K562 (cell line): ENCODE results near the gene SCRN2. TPM values are rescaled to one million over a fixed set of nuclear protein-coding genes. Genes with fewer than 3 reads are reported as not detected.

Experiments
- CBX2 ChIP-seq: fragments of 200-600 bp; sonication (generic); IDR thresholded peaks from one replicate; pipeline ENCODE4 v1.6.1; 2012; ENCODE audit warnings: mild to moderate bottlenecking, low read length, inconsistent platforms; ENCODE audit not compliant: insufficient read depth, poor library complexity, severe bottlenecking
- DACH1 ChIP-seq: fragments of 450-650 bp; IDR thresholded peaks from 2 replicates; pipeline ENCODE4 v1.6.1; 2018; ENCODE audit not compliant: partially characterized antibody
- DNMT1 ChIP-seq: fragments of 450-650 bp; IDR thresholded peaks from 2 replicates; pipeline ENCODE4 v1.6.1; 2016; ENCODE audit warnings: antibody characterized with exemption, mild to moderate bottlenecking
- ILF3 ChIP-seq: fragments of 450-650 bp; IDR thresholded peaks from 2 replicates; pipeline ENCODE4 v1.6.1; 2018; ENCODE audit warnings: antibody characterized with exemption, mild to moderate bottlenecking, moderate library complexity, borderline replicate concordance
- KDM4B ChIP-seq, 2 experiments: fragments of 450-650 bp in 1 of 2; sonication (generic) in 1 of 2; IDR thresholded peaks; 2 replicates each; pipeline ENCODE4 v1.6.1; 2016 to 2017; ENCODE audit warnings: borderline replicate concordance in 2 of 2, antibody characterized with exemption in 1 of 2, low read depth in 1 of 2, mild to moderate bottlenecking in 1 of 2
- KLF16 ChIP-seq: IDR thresholded peaks from 2 replicates; pipeline ENCODE4 v1.6.1; 2016; ENCODE audit warnings: antibody characterized with exemption
- NFATC3 ChIP-seq: fragments of 450-650 bp; IDR thresholded peaks from 2 replicates; pipeline ENCODE4 v1.6.1; 2017; ENCODE audit warnings: mild to moderate bottlenecking
- SMAD4 ChIP-seq: fragments of 250-450 bp; sonication (Bioruptor Pico); conservative IDR thresholded peaks from 2 replicates; pipeline ENCODE4 v1.8.0; 2021; ENCODE audit warnings: inconsistent platforms, mild to moderate bottlenecking, moderate library complexity
- SREBF1 ChIP-seq: fragments of 150-350 bp; IDR thresholded peaks from 2 replicates; pipeline ENCODE4 v1.6.1; 2014; ENCODE audit warnings: antibody characterized with exemption, low read depth, low read length, borderline replicate concordance
- ZNF175 ChIP-seq: fragments of 200-800 bp; sonication (Bioruptor generic); IDR thresholded peaks from 2 replicates; pipeline ENCODE4 v1.6.1; 2016; ENCODE audit warnings: low read depth, mild to moderate bottlenecking, missing genetic modification characterization, missing compliant biosample characterization
- ZNF407 ChIP-seq: fragments of 450-650 bp; IDR thresholded peaks from 2 replicates; pipeline ENCODE4 v1.6.1; 2016; ENCODE audit warnings: low read depth
- ZNF764 ChIP-seq: fragments of 250-450 bp; sonication (Bioruptor Pico); IDR thresholded peaks from 2 replicates; pipeline ENCODE4 v1.4.0; 2020; ENCODE audit warnings: low read depth, mild to moderate bottlenecking, moderate library complexity
- polyA plus RNA-seq, 8 experiments: library from polyadenylated mRNA; depleted of rRNA in 4 of 8; stranded (reverse) in 5 of 8; unstranded in 3 of 8; fragments of >200 nt; fragmentation: Nextera tagmentation in 2 of 8; fragmentation: Illumina TruSeq in 1 of 8; extraction: Ambion mirVana in 2 of 8; extraction: Trizol in 1 of 8; gene quantifications; 2 replicates each; pipeline versions ENCODE4 v1.2.1 to v1.2.3, GENCODE V29; 2011 to 2014; ENCODE audit warnings: inconsistent platforms in 1 of 8, missing spikeins in 1 of 8
- total RNA-seq, 7 experiments: library from RNA; depleted of rRNA in 6 of 7; stranded (reverse); fragments of >200 nt in 6 of 7; fragmentation: Illumina TruSeq in 2 of 7; extraction: Trizol in 2 of 7; gene quantifications; 2 replicates each; pipeline versions ENCODE4 v1.2.1 to v1.2.3, GENCODE V29; 2011 to 2021; ENCODE audit warnings: low replicate concordance in 1 of 7
- TF ChIP-seq, protein P1 (sequence below): sonication (generic); formaldehyde crosslinking; IDR thresholded peaks from 2 replicates; pipeline ENCODE4 v1.8.1; 2023; ENCODE audit warnings: mild to moderate bottlenecking, missing genetic modification reagents
- TF ChIP-seq, protein P2 (sequence below): fragments of 450-650 bp; formaldehyde crosslinking; IDR thresholded peaks from 2 replicates; pipeline ENCODE4 v1.4.0; 2020; ENCODE audit warnings: mild to moderate bottlenecking

SCRN2 gene
- total and polyA plus RNA-seq, 9 of the 15 experiments (the other 6 are each of a cell fraction or from before 2014, with no cell fraction given), result 0.25 to 32.9 (median 13.6) TPM

GRCh38 chr17:47841488-47842291, 617 bp upstream of the SCRN2 start (continued):
- TF ChIP-seq ZNF407, result no peak
- TF ChIP-seq, protein P1, sequence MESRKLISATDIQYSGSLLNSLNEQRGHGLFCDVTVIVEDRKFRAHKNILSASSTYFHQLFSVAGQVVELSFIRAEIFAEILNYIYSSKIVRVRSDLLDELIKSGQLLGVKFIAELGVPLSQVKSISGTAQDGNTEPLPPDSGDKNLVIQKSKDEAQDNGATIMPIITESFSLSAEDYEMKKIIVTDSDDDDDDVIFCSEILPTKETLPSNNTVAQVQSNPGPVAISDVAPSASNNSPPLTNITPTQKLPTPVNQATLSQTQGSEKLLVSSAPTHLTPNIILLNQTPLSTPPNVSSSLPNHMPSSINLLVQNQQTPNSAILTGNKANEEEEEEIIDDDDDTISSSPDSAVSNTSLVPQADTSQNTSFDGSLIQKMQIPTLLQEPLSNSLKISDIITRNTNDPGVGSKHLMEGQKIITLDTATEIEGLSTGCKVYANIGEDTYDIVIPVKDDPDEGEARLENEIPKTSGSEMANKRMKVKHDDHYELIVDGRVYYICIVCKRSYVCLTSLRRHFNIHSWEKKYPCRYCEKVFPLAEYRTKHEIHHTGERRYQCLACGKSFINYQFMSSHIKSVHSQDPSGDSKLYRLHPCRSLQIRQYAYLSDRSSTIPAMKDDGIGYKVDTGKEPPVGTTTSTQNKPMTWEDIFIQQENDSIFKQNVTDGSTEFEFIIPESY (CRISPR knock-in tag), result peak; percentile 11; the same call in 1 of the 2 replicates
- TF ChIP-seq NFATC3, result no peak
- TF ChIP-seq KLF16, result no peak
- 0 out of 4 replicates have a peak, but pooled peaks of 1 of the 2 experiments have one; percentile 39 for TF ChIP-seq KDM4B (IDR thresholded peaks at IDR 0.05; ENCODE audit: borderline replicate concordance in 2 of 2, low read depth in 1 of 2)
- TF ChIP-seq, protein P2, sequence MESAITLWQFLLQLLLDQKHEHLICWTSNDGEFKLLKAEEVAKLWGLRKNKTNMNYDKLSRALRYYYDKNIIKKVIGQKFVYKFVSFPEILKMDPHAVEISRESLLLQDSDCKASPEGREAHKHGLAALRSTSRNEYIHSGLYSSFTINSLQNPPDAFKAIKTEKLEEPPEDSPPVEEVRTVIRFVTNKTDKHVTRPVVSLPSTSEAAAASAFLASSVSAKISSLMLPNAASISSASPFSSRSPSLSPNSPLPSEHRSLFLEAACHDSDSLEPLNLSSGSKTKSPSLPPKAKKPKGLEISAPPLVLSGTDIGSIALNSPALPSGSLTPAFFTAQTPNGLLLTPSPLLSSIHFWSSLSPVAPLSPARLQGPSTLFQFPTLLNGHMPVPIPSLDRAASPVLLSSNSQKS, result no peak
- no peak for TF ChIP-seq DNMT1
- TF ChIP-seq SREBF1, result no peak
- no peak for TF ChIP-seq ZNF175 (CRISPR knock-in tag)
- no peak for TF ChIP-seq ILF3
- TF ChIP-seq ZNF764, result 0 out of 2 replicates have a peak, but pooled peaks have one; percentile 45
- TF ChIP-seq SMAD4 (CRISPR knock-in tag), result 0 out of 2 replicates have a peak, but pooled peaks have one; percentile 6
- no peak for TF ChIP-seq DACH1
- TF ChIP-seq CBX2, result no peak
